ENCODE measurements around the gene ACKR2. TPM values are rescaled to one million over a fixed set of nuclear protein-coding genes. Genes with fewer than 3 reads are reported as not detected.

Gene ACKR2
- total and polyA plus RNA-seq, 4 donors, result 1.1 to 5.7 (median 3.5) TPM

- WGBS, 2 donors, result 81 to 82% methylated on average over 5 of the region's 5 CpGs
- Histone ChIP-seq H3K27ac (ENCODE audit: low read depth in 1 of 2, low read length in 1 of 2) (peak overlapping the region in 1 of 2 donors; percentile 80), H3K36me3 (ENCODE audit: control insufficient read depth in 4 of 4, insufficient read depth in 4 of 4, low read length in 4 of 4) (no peaks in the 10 kb centered on the region), H3K9ac (ENCODE audit: insufficient read depth in 1 of 2, low read length in 2 of 2) (no peak overlapping the region), H3K9me3 (ENCODE audit: control insufficient read depth in 4 of 4, insufficient read depth in 3 of 4, low read length in 3 of 4) (no peaks in the 10 kb centered on the region), H3K4me3 (no peak overlapping the region), H3K4me1 (ENCODE audit: control insufficient read depth in 5 of 5, insufficient read depth in 5 of 5, low read length in 5 of 5) (peaks cover 0 to 11% (median 0%) of the 10 kb centered on the region in 5 donors), H3K27me3 (ENCODE audit: control insufficient read depth in 3 of 3, insufficient read depth in 3 of 3, low read length in 2 of 3) (no peaks in the 10 kb centered on the region)
- DNase-seq (no peak), ATAC-seq (ENCODE audit: insufficient read depth, low FRiP score) (no peak)
- no peak for TF ChIP-seq CTCF (IDR thresholded peaks at IDR 0.05; ENCODE audit: control extremely low read depth, extremely low read depth)
Observed at GRCh38 chr3:42814246-42814645, 5.0 kb downstream of the ACKR2 start.

GRCh38 chr3:42814914-42815507, 5.8 kb downstream of the ACKR2 start:
- no peaks in the 10 kb centered on the region for H3K9me3 ChIP-seq (ENCODE audit: control insufficient read depth in 4 of 4, insufficient read depth in 3 of 4, low read length in 3 of 4)
- H3K36me3 ChIP-seq (ENCODE audit: control insufficient read depth in 4 of 4, insufficient read depth in 4 of 4, low read length in 4 of 4), result no peaks in the 10 kb centered on the region
- 38 to 59% methylated on average over 2 of the region's 2 CpGs for WGBS, 2 donors
- no peak overlapping the region for H3K4me3 ChIP-seq
- peak overlapping the region in 1 of 2 donors; percentile 80 for H3K27ac ChIP-seq (ENCODE audit: low read depth in 1 of 2, low read length in 1 of 2)
- DNase-seq, result no peak
- H3K27me3 ChIP-seq (ENCODE audit: control insufficient read depth in 3 of 3, insufficient read depth in 3 of 3, low read length in 2 of 3), result no peaks in the 10 kb centered on the region
- TF ChIP-seq CTCF (IDR thresholded peaks at IDR 0.05; ENCODE audit: control extremely low read depth, extremely low read depth), result no peak
- no peak for ATAC-seq (ENCODE audit: insufficient read depth, low FRiP score)
- peaks cover 0 to 11% (median 1%) of the 10 kb centered on the region in 5 donors for H3K4me1 ChIP-seq (ENCODE audit: control insufficient read depth in 5 of 5, insufficient read depth in 5 of 5, low read length in 5 of 5)
- H3K9ac ChIP-seq (ENCODE audit: insufficient read depth in 1 of 2, low read length in 2 of 2), result no peak overlapping the region

GRCh38 chr3:42815826-42816225, 6.6 kb downstream of the ACKR2 start:
- ATAC-seq (ENCODE audit: insufficient read depth, low FRiP score) (no peak), DNase-seq (no peak)
- Histone ChIP-seq H3K9ac (ENCODE audit: insufficient read depth in 1 of 2, low read length in 2 of 2) (no peak overlapping the region), H3K27me3 (ENCODE audit: control insufficient read depth in 3 of 3, insufficient read depth in 3 of 3, low read length in 2 of 3) (no peaks in the 10 kb centered on the region), H3K36me3 (ENCODE audit: control insufficient read depth in 4 of 4, insufficient read depth in 4 of 4, low read length in 4 of 4) (no peaks in the 10 kb centered on the region), H3K4me3 (no peak overlapping the region), H3K27ac (ENCODE audit: low read depth in 1 of 2, low read length in 1 of 2) (peak overlapping the region in 1 of 2 donors; percentile 16), H3K9me3 (ENCODE audit: control insufficient read depth in 4 of 4, insufficient read depth in 3 of 4, low read length in 3 of 4) (no peaks in the 10 kb centered on the region), H3K4me1 (ENCODE audit: control insufficient read depth in 5 of 5, insufficient read depth in 5 of 5, low read length in 5 of 5) (peaks cover 0 to 11% (median 1%) of the 10 kb centered on the region in 5 donors)
- TF ChIP-seq CTCF (IDR thresholded peaks at IDR 0.05; ENCODE audit: control extremely low read depth, extremely low read depth), result no peak
- 68 to 71% methylated on average over 2 of the region's 2 CpGs for WGBS, 2 donors

Data from lung (tissue), 12 donors.